ENCODE measurements around the gene DOCK10.

The DOCK10 gene

GRCh38 chr2:225041207-225041850, 939 bp downstream of the DOCK10 start:
- DNase-seq (ENCODE audit: low read depth) = peak; percentile 32

GRCh38 chr2:225040856-225041206, 1.4 kb downstream of the DOCK10 start:
- no peak for DNase-seq (ENCODE audit: low read depth)

- no peak for DNase-seq (ENCODE audit: low read depth)
Observed at GRCh38 chr2:225040142-225040541, 2.1 kb downstream of the DOCK10 start.

- no peak for DNase-seq (ENCODE audit: low read depth)
Observed at GRCh38 chr2:225038231-225038523, 4.1 kb downstream of the DOCK10 start.

- no peak for DNase-seq (ENCODE audit: low read depth)
Observed at GRCh38 chr2:225037415-225038230, 4.6 kb downstream of the DOCK10 start.

- DNase-seq (ENCODE audit: low read depth) = no peak
Observed at GRCh38 chr2:225036431-225036830, 5.8 kb downstream of the DOCK10 start.

- no peak for DNase-seq (ENCODE audit: low read depth)
Observed at GRCh38 chr2:225033440-225034318, 8.6 kb downstream of the DOCK10 start.

- no peak for DNase-seq (ENCODE audit: low read depth)
Observed at GRCh38 chr2:225032246-225032645, 10.0 kb downstream of the DOCK10 start.

GRCh38 chr2:225031599-225031998, 10.7 kb downstream of the DOCK10 start:
- DNase-seq (ENCODE audit: low read depth) = no peak

GRCh38 chr2:225030893-225031292, 11.4 kb downstream of the DOCK10 start:
- no peak for DNase-seq (ENCODE audit: low read depth)

GRCh38 chr2:225030203-225030602, 12.1 kb downstream of the DOCK10 start:
- no peak for DNase-seq (ENCODE audit: low read depth)

- no peak for DNase-seq (ENCODE audit: low read depth)
Observed at GRCh38 chr2:225028572-225028971, 13.7 kb downstream of the DOCK10 start.

GRCh38 chr2:225027061-225027762, 15.1 kb downstream of the DOCK10 start:
- DNase-seq (ENCODE audit: low read depth) = no peak

GRCh38 chr2:225025917-225026571, 16.2 kb downstream of the DOCK10 start:
- no peak for DNase-seq (ENCODE audit: low read depth)

- no peak for DNase-seq (ENCODE audit: low read depth)
Observed at GRCh38 chr2:225022188-225022587, 20.1 kb downstream of the DOCK10 start.

GRCh38 chr2:225020168-225020849, 22.0 kb downstream of the DOCK10 start:
- no peak for DNase-seq (ENCODE audit: low read depth)

- DNase-seq (ENCODE audit: low read depth) = no peak
Observed at GRCh38 chr2:225019105-225019504, 23.2 kb downstream of the DOCK10 start.

- no peak for DNase-seq (ENCODE audit: low read depth)
Observed at GRCh38 chr2:225017713-225018112, 24.6 kb downstream of the DOCK10 start.

GRCh38 chr2:225017098-225017685, 25.1 kb downstream of the DOCK10 start:
- DNase-seq (ENCODE audit: low read depth) = no peak

GRCh38 chr2:225013425-225014365, 28.6 kb downstream of the DOCK10 start:
- DNase-seq (ENCODE audit: low read depth) = no peak
